ENCODE measurements around the gene CDH8. TPM values are rescaled to one million over a fixed set of nuclear protein-coding genes. Genes with fewer than 3 reads are reported as not detected.

The CDH8 gene
- total and polyA plus RNA-seq, 2 of the 4 experiments (the other 2 are of a cell fraction), result not detected

DNA sequence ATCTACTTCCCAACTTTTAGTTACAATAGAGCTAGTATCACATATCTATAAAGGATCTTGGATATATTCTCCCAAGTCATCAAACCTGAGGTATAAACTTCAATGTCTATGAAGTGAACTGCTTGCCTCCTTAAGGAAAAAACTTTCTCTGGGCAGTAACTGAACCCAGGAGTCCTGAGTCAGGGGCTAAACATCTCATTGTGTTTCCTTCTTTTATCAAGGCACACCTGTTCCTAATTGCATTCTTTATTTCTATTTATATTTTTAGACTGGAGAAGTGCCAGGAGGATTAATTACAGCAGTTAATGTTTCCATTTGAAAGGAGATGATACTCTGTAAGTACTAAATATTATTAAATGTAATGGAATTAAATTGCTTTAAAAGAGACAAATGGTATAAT lies 98.6 kb downstream of the CDH8 start:
- Histone ChIP-seq H3K56ac (ENCODE audit: extremely low read depth, insufficient read depth, low read length) (no peak overlapping the region), H3K27me3 (ENCODE audit: control insufficient read depth, insufficient read depth, low read length) (no peaks in the 10 kb centered on the region), H4K91ac (ENCODE audit: insufficient read depth, low read depth, low read length) (no peak overlapping the region), H3K4ac (ENCODE audit: low read depth, low read length) (no peak overlapping the region), H3K9me3 (ENCODE audit: control insufficient read depth, insufficient read depth, low read length) (peaks cover 7% of the 10 kb centered on the region), H2AFZ (replicated peaks; ENCODE audit: low read length, poor library complexity) (no peak overlapping the region), H3K4me2 (ENCODE audit: low read depth, low read length) (no peak overlapping the region), H3K4me1 (ENCODE audit: control insufficient read depth, insufficient read depth, low read length) (no peaks in the 10 kb centered on the region), H3K36me3 (ENCODE audit: control insufficient read depth, insufficient read depth, low read length) (no peaks in the 10 kb centered on the region), H3K9me1 (ENCODE audit: insufficient read depth, low read length) (no peaks in the 10 kb centered on the region), H2BK5ac (ENCODE audit: low read depth, low read length, poor library complexity, severe bottlenecking) (no peak overlapping the region), H3K14ac (replicated peaks; ENCODE audit: low read depth, low read length) (no peak overlapping the region), H3K23ac (ENCODE audit: low read depth, low read length) (no peak overlapping the region), H2BK20ac (ENCODE audit: low read depth, low read length) (no peak overlapping the region), H4K8ac (ENCODE audit: low read depth in 2 of 2, low read length in 2 of 2) (no peak overlapping the region), H2AK9ac (replicated peaks; ENCODE audit: low read depth, low read length, poor library complexity) (no peak overlapping the region), H4K5ac (ENCODE audit: low read depth, low read length) (no peak overlapping the region), H4K20me1 (ENCODE audit: insufficient read depth, low read length) (no peaks in the 10 kb centered on the region), H3K9ac (ENCODE audit: low read depth, low read length) (no peak overlapping the region), H3K79me1 (ENCODE audit: low read depth in 1 of 2, low read length in 2 of 2) (no peaks in the 10 kb centered on the region), H2BK15ac (ENCODE audit: low read depth, low read length) (no peak overlapping the region), H2BK120ac (ENCODE audit: low read depth, low read length) (no peak overlapping the region), H3K18ac (ENCODE audit: low read depth, low read length) (no peak overlapping the region), H2AK5ac (ENCODE audit: low read depth, low read length) (no peak overlapping the region), H3K27ac (ENCODE audit: insufficient read depth, low read length) (no peak overlapping the region), H3K4me3 (ENCODE audit: insufficient read depth, low read depth, low read length) (no peak overlapping the region)
- ChIA-PET POLR2A (ENCODE audit: unreplicated experiment) (no interaction called here), CTCF (no interaction called here)
- no peak for ATAC-seq (ENCODE audit: low read depth)
- intact Hi-C loops (cut with micrococcal nuclease) (no loop called here), dilution Hi-C loops (cut with HindIII; ENCODE audit: low sequenced_read_pairs, unreplicated experiment) (no loop called here), in situ Hi-C loops (cut with MboI; ENCODE audit: low sequenced_read_pairs) (no loop called here)
- BruUV-seq (replicated peaks), result no TSS peak
- DNase-seq, result no peak
- TF ChIP-seq RCOR1 (IDR thresholded peaks at IDR 0.05; ENCODE audit: insufficient replicate concordance, low read length), result no peak
- no peak for TF ChIP-seq SMC3 (IDR thresholded peaks at IDR 0.05; ENCODE audit: low read depth, low read length)
- TF ChIP-seq, protein P1, sequence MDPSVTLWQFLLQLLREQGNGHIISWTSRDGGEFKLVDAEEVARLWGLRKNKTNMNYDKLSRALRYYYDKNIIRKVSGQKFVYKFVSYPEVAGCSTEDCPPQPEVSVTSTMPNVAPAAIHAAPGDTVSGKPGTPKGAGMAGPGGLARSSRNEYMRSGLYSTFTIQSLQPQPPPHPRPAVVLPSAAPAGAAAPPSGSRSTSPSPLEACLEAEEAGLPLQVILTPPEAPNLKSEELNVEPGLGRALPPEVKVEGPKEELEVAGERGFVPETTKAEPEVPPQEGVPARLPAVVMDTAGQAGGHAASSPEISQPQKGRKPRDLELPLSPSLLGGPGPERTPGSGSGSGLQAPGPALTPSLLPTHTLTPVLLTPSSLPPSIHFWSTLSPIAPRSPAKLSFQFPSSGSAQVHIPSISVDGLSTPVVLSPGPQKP (IDR thresholded peaks at IDR 0.05; ENCODE audit: borderline replicate concordance, low read depth, low read length), result no peak
- TF ChIP-seq FOS (IDR thresholded peaks at IDR 0.05; ENCODE audit: low read depth, low read length), result no peak
- TF ChIP-seq CHD1 (IDR thresholded peaks at IDR 0.05; ENCODE audit: low read depth, low read length), result no peak
- no peak for TF ChIP-seq MXI1 (IDR thresholded peaks at IDR 0.05; ENCODE audit: borderline replicate concordance, low read depth, low read length)
- no peak for TF ChIP-seq NFE2L2 (IDR thresholded peaks at IDR 0.05; ENCODE audit: low read depth, low read length)
- TF ChIP-seq POLR2A (IDR thresholded peaks at IDR 0.05; ENCODE audit: low read depth, low read length), result no peak
- TF ChIP-seq USF2 (IDR thresholded peaks at IDR 0.05; ENCODE audit: low read depth, low read length), result no peak
- TF ChIP-seq MAZ (IDR thresholded peaks at IDR 0.05; ENCODE audit: borderline replicate concordance, low read depth, low read length), result no peak
- no peak for TF ChIP-seq RAD21 (IDR thresholded peaks at IDR 0.05; ENCODE audit: low read length)
